Astrocyte of the spinal cord (primary cell): ENCODE measurements around the gene RBCK1.
"Not testable (repeated sequence)": the region's sequence is repeated elsewhere in the genome, so short reads cannot be mapped to it uniquely, and the experiment has no call there.

Source experiments
- DNase-seq: peaks from one replicate; pipeline ENCODE4 v3.0.0; 2011; ENCODE audit warnings: low read depth, low spot score
- H3K4me3 ChIP-seq: 2 replicates; pipeline ENCODE4 v1.5.1; 2011; ENCODE audit warnings: low read depth, mild to moderate bottlenecking, low read length, moderate library complexity
- in situ Hi-C: cut with HindIII; loops from 2 replicates; pipeline ENCODE4 v1.10.0; 2017; ENCODE audit warnings: low sequenced_read_pairs
- TF ChIP-seq, protein P1 (sequence below): IDR thresholded peaks from 2 replicates; pipeline ENCODE4 v1.5.1; 2012; ENCODE audit warnings: low read depth, mild to moderate bottlenecking, low read length, inconsistent platforms

RBCK1 gene

DNA sequence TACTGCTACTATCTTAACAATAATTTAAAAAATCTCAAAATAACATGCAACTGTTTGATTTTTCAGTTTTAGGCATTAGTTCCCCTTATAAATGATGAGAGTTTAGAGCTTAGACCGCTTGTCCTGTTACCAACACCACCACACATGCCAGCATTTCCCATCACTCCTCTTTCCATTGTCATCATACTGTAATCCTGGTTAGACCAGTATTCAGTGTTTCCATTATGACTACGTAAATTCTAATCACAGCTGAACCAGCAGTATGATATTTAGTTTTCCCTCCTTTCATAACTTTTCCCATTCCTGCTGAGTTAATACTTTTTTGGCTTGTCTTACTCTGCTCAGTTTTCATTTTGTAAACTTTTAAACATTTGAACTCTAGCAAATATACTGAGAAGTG, 66.5 kb downstream of the RBCK1 start:
- DNase-seq, result no peak
- no peak overlapping the region for H3K4me3 ChIP-seq
- in situ Hi-C loops, result no loop called here
- TF ChIP-seq, protein P1, sequence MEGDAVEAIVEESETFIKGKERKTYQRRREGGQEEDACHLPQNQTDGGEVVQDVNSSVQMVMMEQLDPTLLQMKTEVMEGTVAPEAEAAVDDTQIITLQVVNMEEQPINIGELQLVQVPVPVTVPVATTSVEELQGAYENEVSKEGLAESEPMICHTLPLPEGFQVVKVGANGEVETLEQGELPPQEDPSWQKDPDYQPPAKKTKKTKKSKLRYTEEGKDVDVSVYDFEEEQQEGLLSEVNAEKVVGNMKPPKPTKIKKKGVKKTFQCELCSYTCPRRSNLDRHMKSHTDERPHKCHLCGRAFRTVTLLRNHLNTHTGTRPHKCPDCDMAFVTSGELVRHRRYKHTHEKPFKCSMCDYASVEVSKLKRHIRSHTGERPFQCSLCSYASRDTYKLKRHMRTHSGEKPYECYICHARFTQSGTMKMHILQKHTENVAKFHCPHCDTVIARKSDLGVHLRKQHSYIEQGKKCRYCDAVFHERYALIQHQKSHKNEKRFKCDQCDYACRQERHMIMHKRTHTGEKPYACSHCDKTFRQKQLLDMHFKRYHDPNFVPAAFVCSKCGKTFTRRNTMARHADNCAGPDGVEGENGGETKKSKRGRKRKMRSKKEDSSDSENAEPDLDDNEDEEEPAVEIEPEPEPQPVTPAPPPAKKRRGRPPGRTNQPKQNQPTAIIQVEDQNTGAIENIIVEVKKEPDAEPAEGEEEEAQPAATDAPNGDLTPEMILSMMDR, result no peak

DNA sequence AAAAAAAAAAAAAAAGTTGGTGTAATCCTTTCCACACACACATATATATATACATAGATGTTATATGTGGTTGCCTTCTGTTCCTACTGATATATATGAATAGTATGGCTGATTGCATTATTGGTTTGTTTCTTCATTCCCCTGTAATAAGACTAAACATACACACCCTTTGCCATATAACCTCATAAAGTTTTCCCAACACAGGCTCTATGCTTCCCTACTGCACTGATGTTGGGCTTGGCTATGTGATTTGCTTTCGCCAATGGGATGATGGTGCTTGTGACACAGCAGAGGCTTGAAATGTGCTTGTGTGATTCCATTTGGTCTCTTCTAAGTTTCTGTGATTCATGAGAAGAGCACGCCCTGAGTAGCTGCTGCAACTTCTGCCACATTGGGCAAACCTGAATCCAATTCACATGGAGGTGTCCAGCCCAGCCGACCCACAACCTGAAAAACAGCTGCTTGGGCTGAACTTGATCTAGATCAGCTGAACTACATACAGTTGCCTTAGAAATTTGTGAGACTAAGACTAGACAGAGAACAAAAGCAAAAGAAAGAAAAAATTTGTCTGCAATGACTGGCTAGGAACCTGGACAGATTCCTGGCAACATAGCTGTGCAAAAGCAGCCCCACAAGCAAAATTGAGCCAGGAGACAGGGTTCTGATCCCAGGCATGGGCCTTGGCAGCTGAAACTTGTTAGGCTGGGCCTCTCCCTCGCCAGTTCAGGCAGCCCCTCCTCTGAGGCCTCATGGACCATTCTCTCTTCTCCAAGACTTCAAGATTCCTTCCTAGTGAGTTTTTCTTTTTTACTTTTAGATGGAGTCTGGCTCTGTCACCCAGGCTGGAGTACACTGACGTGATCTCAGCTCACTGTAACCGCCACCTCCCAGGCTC, 67.6 kb downstream of the RBCK1 start:
- H3K4me3 ChIP-seq, result no peak overlapping the region
- no peak for DNase-seq
- TF ChIP-seq, protein P1, result no peak
- in situ Hi-C loops, result no loop called here

DNA sequence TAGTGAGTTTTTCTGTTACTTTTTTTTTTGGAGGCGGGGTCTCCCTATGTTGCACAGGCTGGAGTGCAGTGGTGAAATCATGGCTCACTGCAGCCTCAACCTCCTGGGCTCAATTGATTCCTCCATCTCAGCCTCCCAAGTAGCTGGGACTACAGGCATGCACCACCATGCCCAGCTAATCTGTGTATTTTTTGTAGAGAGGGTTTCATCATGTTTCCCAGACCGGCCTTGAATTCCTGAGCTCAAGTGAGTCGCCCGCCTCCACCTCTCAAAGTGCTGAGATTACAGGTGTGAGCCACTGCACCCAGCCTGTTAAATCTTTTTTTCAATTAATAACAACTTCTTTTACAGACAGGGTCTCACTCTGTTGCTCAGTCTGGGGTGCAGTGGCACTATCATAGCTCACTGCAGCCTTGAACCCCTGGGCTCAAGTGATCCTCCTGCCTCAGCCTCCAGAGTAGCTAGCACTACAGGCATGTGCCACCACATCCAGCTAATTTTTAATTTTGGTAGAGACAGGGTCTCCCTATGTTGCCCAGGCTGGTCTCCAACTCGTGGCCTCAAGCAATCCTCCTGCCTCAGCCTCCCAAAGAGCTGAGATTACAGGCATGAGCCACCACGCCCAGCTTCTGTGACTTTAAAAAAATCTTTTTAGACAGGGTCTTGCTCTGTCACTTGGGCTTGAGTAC, 68.6 kb downstream of the RBCK1 start:
- H3K4me3 ChIP-seq, DNase-seq, in situ Hi-C loops: not testable (repeated sequence)

DNA sequence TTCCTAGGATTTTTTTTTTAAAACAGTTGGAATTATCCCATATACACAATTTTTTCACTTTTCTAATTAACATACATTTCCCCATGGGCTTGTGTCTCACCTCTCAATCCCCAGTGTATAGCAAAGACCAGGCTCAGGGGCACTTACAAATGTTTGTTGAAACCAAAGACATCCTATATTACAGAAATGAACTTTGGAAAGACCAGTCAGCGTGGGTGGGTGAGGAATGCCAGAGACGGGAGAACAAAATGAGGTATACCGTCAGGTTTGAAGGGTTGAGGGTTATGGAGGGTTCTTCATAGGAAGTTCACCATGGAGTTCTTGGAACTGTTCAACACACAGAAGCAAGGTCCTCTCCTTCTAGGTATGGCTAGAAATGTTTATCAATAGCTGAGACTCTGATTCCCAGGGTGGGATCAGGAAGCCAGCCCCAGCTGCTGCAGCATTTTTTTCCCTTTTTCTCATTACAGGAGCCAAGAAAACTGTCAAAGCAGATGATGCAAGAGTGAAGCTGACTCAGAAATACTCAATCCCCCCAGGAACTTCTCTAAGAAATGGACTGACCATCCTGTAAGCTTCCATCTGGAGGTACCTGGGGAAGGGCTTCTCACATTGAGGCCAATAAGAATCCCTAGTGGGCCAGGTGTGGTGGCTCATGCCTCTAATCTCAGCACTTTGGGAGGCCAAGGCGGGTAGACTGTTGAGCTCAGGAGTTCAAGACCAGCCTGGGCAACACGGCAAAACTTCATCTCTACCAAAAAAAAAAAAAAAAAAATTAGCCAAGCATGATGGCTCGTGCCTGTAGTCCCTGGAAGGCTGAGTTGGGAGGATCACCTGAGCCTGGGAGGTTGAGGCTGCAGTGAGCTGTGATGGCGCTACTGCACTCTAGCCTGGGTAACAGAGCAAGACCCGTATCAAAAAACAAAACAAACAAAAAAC, 70.2 kb downstream of the RBCK1 start:
- no peak overlapping the region for H3K4me3 ChIP-seq
- TF ChIP-seq, protein P1, result no peak
- in situ Hi-C loops, result no loop called here
- DNase-seq, result peak; percentile 70

DNA sequence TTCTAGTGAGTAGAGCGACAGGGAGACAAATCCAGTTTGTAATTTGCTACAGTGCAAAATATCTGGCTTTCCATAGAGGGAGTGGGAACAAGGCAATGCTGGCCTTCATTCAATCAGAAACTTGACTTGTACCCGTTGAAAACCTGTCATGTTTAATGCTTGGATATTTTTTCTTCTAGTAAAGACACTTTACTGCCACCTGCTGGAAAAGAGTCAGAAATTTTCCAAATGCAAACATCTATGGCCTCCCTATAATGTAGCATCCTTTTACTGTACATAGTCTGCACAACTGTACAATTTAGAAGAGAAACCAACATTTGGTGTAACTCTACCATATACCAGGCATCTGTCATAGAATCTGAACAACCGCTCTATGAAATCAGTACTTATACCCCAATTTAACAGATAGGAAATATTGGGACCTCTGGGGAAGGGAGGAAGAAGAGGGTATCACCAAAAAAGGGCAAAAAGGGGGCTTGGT, 70.9 kb downstream of the RBCK1 start:
- in situ Hi-C loops, result no loop called here
- DNase-seq, result peak; percentile 78
- TF ChIP-seq, protein P1, result peak; percentile 52
- no peak overlapping the region for H3K4me3 ChIP-seq

DNA sequence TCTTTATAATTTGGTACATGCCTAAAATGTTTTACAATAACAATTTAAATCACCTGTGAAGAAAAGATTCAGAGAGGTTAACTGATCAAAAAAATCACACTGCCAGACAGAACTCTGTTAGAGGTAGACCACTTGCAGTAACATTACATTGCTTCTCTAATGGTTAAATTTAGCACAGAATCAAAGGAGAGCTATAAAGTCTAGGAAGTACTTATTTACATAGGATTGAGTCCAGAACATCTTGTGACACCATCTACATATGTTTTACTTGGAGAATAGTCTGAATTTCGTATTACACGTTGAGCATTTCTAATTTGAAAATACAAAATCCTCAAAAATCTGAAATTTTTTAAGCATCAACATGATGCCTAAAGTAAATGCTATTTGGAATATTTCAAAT, 71.4 kb downstream of the RBCK1 start:
- DNase-seq, result peak; percentile 48
- no peak overlapping the region for H3K4me3 ChIP-seq
- in situ Hi-C loops, result no loop called here
- TF ChIP-seq, protein P1, result no peak
